ENCODE data around the gene LAMA5. TPM values are rescaled to one million over a fixed set of nuclear protein-coding genes. Genes with fewer than 3 reads are reported as not detected.

The LAMA5 gene
- total and polyA plus RNA-seq, 2 of the 8 experiments (the other 6 are each of a cell fraction or from before 2014, with no cell fraction given), result 34.4 to 225 TPM

DNA sequence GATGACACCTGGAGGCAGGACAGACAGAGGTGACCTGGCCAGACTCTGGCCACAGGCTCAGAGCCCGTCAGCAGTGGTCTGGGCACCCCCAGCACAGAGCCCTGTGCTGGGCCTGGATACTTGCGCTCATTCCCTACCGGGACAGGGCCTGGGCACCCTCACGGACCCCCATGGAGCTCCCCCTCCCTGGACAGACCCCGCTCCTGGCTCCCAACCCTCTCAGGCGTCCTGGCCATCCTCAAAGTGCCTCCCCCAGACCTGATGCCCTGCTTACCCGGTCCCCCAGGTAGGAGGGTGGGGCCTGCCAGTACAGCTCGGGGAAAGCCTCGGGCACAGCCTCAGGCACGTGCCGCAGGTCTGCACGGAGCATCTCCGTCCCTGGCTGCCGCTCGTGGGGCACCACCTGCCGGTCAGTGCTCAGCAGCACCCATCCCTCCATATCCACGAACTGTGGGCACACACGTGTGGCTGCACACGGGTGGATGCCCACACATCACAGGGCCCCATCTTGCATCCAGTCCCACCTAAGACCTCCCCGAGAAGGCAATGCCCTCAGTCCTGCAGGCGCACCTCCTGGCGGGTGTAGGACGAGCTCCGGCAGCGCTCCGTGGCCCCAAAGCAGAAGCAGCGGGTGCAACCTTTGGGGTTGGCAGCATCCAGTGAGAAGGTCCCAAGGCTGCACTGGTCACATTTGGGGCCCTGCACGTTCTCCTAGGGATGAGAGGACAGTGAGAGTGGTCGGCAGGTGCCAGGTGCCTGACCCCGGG is 40.0 kb downstream of the LAMA5 start:
- ChIA-PET POLR2A (ENCODE audit: partially characterized antibody) (interaction anchor here (0.9 to 13.3 kb wide), 9 partner anchors 9 to 64 kb away, joined by 3 to 151 read pairs (median 10); partner anchors contain the start of genes ADRM1 and LAMA5), CTCF (ENCODE audit: partially characterized antibody) (interaction anchor here (0.6 to 4.0 kb wide), 7 partner anchors 10 to 1170 kb away, joined by 3 to 22 read pairs (median 5); no protein-coding TSS in a partner anchor)
- no peak overlapping the region; the same call in 1 of the 2 replicates for H2BK12ac ChIP-seq (ENCODE audit: low read depth, low read length)
- TF ChIP-seq ASH2L (IDR thresholded peaks at IDR 0.05; ENCODE audit: low read length) (no peak), CTBP2 (IDR thresholded peaks at IDR 0.05; ENCODE audit: borderline replicate concordance, insufficient read depth, insufficient read length, low read length) (no peak), RAD21 (IDR thresholded peaks at IDR 0.05 in 1 of 2, conservative IDR thresholded peaks at IDR 0.05 in 1 of 2; ENCODE audit: low read depth in 2 of 2, low read length in 2 of 2) (no peak), SRF (IDR thresholded peaks at IDR 0.05; ENCODE audit: low read depth, low read length) (no peak), PHF8 (conservative IDR thresholded peaks at IDR 0.05; ENCODE audit: low read depth, low read length) (no peak), POLR2A (IDR thresholded peaks at IDR 0.05; ENCODE audit: control extremely low read depth in 1 of 2, low read depth in 2 of 2, low read length in 2 of 2) (no peak), EZH2 (IDR thresholded peaks at IDR 0.05; ENCODE audit: low read depth, low read length, severe bottlenecking) (no peak), RNF2 (IDR thresholded peaks at IDR 0.05; ENCODE audit: borderline replicate concordance, low read depth, low read length, missing control alignments, poor library complexity, severe bottlenecking) (no peak), JUND (IDR thresholded peaks at IDR 0.05; ENCODE audit: low read length) (no peak), SIN3A (conservative IDR thresholded peaks at IDR 0.05 in 1 of 2, IDR thresholded peaks at IDR 0.05 in 1 of 2; ENCODE audit: low read depth in 1 of 2, low read length in 2 of 2) (no peak), CHD1 (IDR thresholded peaks at IDR 0.05; ENCODE audit: low read depth, low read length) (no peak)

More for the DNA sequence above, 40.0 kb downstream of the LAMA5 start:
- WGBS, 2 experiments (ENCODE audit: extremely low coverage in 1 of 2, insufficient coverage in 1 of 2, insufficient read length in 1 of 2, insufficient replicate concordance in 2 of 2, low coverage in 1 of 2, low lambda C conversion rate in 2 of 2, missing lambda C conversion rate in 1 of 2), result 88% methylated on average over 29 of the region's 30 CpGs; no CpG with 5 or more reads in 1 of the 2 experiments
- Histone ChIP-seq H4K20me1 (replicated peaks in 1 of 2; ENCODE audit: control insufficient read depth in 1 of 2, insufficient read depth in 2 of 2, low read length in 2 of 2) (peaks cover 0 to 13% of the 10 kb centered on the region in 2 experiments), H3K4me3 (ENCODE audit: extremely low read depth in 1 of 4, insufficient read depth in 2 of 4, low read depth in 3 of 4, low read length in 4 of 4) (no peak overlapping the region), H2BK20ac (ENCODE audit: low read length) (no peak overlapping the region), H3K79me2 (ENCODE audit: control insufficient read depth in 1 of 2, insufficient read depth in 2 of 2, low read length in 2 of 2) (no peaks in the 10 kb centered on the region), H3K56ac (replicated peaks; ENCODE audit: insufficient read length, low read depth, low read length) (no peak overlapping the region), H3K4me1 (replicated peaks in 1 of 4; ENCODE audit: control insufficient read depth in 3 of 4, insufficient read depth in 4 of 4, low read length in 3 of 4) (no peaks in the 10 kb centered on the region), H2AK5ac (ENCODE audit: low read depth, low read length) (no peak overlapping the region), H4K91ac (replicated peaks; ENCODE audit: insufficient read length, low read length) (no peak overlapping the region), H3K4me2 (ENCODE audit: insufficient read depth in 1 of 2, low read depth in 2 of 2, low read length in 2 of 2) (no peak overlapping the region), H3K9ac (replicated peaks in 1 of 4; ENCODE audit: extremely low read depth in 1 of 4, low read depth in 3 of 4, low read length in 3 of 4) (no peak overlapping the region), H4K8ac (ENCODE audit: extremely low read depth, insufficient read depth, low read length) (no peak overlapping the region; the same call in 1 of the 2 replicates), H4K5ac (ENCODE audit: insufficient read length, low read depth, low read length) (no peak overlapping the region), H3K27ac (ENCODE audit: low read depth, low read length) (no peak overlapping the region; the same call in 1 of the 2 replicates), H2AFZ (ENCODE audit: low read length) (no peak overlapping the region), H3K36me3 (ENCODE audit: control insufficient read depth in 2 of 4, insufficient read depth in 4 of 4, low read length in 3 of 4) (peaks cover 44 to 94% (median 73%) of the 10 kb centered on the region in 4 experiments), H3K79me1 (ENCODE audit: low read depth, low read length) (no peaks in the 10 kb centered on the region), H2BK5ac (ENCODE audit: low read depth, low read length) (no peak overlapping the region), H3K9me3 (ENCODE audit: insufficient read depth in 2 of 2, low read depth in 1 of 2, low read length in 1 of 2) (peaks cover 0 to 1% of the 10 kb centered on the region in 2 experiments; a peak in 1 of 4 replicates), H2BK120ac (replicated peaks; ENCODE audit: low read depth, low read length) (no peak overlapping the region), H2BK15ac (ENCODE audit: low read length) (no peak overlapping the region), H3K18ac (ENCODE audit: extremely low read depth, low read length) (no peak overlapping the region), H3K23me2 (ENCODE audit: low read depth, low read length) (no peaks in the 10 kb centered on the region), H3K27me3 (replicated peaks in 1 of 4; ENCODE audit: control insufficient read depth in 3 of 4, extremely low read depth in 1 of 4, insufficient read depth in 3 of 4, low read length in 3 of 4) (no peaks in the 10 kb centered on the region), H3K23ac (ENCODE audit: insufficient read length) (no peak overlapping the region), H3K14ac (ENCODE audit: insufficient read length) (no peak overlapping the region), H3K4ac (replicated peaks; ENCODE audit: insufficient read length, low read depth, low read length) (no peak overlapping the region)
- no peak for FAIRE-seq
- no peak for DNase-seq (ENCODE audit: low read depth in 1 of 2, low spot score in 2 of 2)

Measured in H1 (cell line).